Fibroblast of the aortic adventitia (primary cell): ENCODE data around the gene NTHL1. TPM values are rescaled to one million over a fixed set of nuclear protein-coding genes. Genes with fewer than 3 reads are reported as not detected.

ENCODE experiments used
- DNase-seq: peaks from one replicate; pipeline ENCODE4 v3.0.0-alpha.2; 2010; ENCODE audit warnings: low read depth
- H3K4me3 ChIP-seq: 2 replicates; pipeline ENCODE4 v1.5.1; 2011; ENCODE audit warnings: low read depth, mild to moderate bottlenecking, control low read depth, low read length, moderate library complexity
- CTCF ChIP-seq: IDR thresholded peaks from 2 replicates; pipeline ENCODE4 v1.5.1; 2011; ENCODE audit warnings: mild to moderate bottlenecking, low read length, control low read depth, inconsistent platforms; ENCODE audit not compliant: insufficient read depth
- total RNA-seq: library from RNA; depleted of rRNA; stranded (reverse); fragments of >200 nt; gene quantifications from 2 replicates; pipeline ENCODE4 v1.2.3, GENCODE V29; 2012; ENCODE audit warnings: low replicate concordance

The NTHL1 gene
- total RNA-seq, 1 donor = 18.8 TPM

- no peak for DNase-seq
- no peak overlapping the region for H3K4me3 ChIP-seq
- no peak for TF ChIP-seq CTCF
These were observed 31.7 kb upstream of the NTHL1 start for GRCh38 chr16:2079311-2079800.

- no peak overlapping the region for H3K4me3 ChIP-seq
- DNase-seq = no peak
- TF ChIP-seq CTCF = no peak
These were observed 31.1 kb upstream of the NTHL1 start for GRCh38 chr16:2078691-2079090.

- no peak for DNase-seq
These were observed 30.5 kb upstream of the NTHL1 start for GRCh38 chr16:2078096-2078495.

GRCh38 chr16:2077696-2078095 lies 30.1 kb upstream of the NTHL1 start:
- no peak for DNase-seq
- H3K4me3 ChIP-seq = no peak overlapping the region
- TF ChIP-seq CTCF = no peak

More at GRCh38 chr16:2078096-2078495, 30.5 kb upstream of the NTHL1 start:
- no peak overlapping the region for H3K4me3 ChIP-seq
- TF ChIP-seq CTCF = no peak

GRCh38 chr16:2077016-2077415 lies 29.4 kb upstream of the NTHL1 start:
- H3K4me3 ChIP-seq = no peak overlapping the region
- no peak for TF ChIP-seq CTCF
- no peak for DNase-seq

- TF ChIP-seq CTCF = no peak
- no peak overlapping the region for H3K4me3 ChIP-seq
- no peak for DNase-seq
These were observed 28.6 kb upstream of the NTHL1 start for GRCh38 chr16:2076072-2076865.
